RPMI8226 (cell line): ENCODE results near the gene DLG1.

Source experiments
- DNase-seq: peaks from one replicate; pipeline ENCODE4 v3.0.0-alpha.2; 2015

The DLG1 gene

DNA sequence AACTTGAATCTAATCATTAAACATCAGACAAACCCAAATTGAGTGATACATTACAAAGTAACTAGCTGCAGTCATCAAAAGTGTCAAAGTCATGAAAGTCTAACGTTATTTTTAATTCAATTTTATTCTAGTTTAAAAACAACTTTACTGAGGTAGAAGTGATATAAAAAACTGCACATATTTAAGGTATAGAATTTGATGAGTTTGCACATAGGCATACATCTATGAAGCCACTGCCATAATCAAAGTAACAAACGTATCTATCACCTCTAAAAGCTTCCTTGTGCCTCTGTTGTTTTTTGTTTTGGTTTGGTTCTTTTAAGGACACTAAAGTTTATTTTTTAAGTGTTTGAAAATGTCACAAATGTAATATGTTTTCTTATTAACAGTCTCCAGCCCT is 130.9 kb downstream of the DLG1 start:
- no peak for DNase-seq

DNA sequence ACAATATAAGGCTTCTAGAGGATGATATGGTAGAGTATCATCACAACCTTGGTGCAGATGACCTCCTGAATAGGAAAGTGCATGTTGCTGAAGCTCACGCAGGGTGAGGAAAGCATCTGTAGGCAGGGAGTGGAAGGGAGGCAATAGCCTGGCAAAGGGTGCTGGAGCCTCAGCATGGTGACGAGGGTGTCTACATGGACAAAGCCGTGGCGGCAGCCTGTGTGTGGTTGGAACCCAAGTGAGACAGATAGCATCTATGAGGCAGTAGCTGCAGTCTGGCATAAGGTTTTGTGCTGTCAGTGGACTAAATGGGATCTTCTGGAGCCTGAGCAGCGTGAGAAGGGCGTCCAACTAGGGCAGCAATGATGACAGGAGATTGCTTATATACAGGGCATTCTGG is 132.5 kb downstream of the DLG1 start:
- no peak for DNase-seq

DNA sequence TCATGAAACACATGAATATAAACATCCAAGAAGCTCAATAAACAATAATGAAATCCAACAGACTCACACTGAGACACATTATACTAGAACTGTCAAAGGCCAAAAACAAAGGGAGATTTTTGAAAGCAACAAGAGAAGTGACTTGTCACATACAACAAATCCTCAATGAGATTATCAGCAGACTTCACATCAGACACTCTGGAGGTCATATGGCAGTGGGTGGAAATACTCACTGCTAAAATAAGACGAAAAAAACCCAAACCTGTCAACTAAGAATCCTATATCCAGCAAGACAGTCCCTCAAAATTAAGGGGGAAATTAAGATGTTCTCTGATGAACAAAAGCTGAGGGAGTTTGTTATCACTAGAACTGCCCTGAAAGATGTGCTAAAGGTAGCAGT is 143.4 kb downstream of the DLG1 start:
- no peak for DNase-seq

DNA sequence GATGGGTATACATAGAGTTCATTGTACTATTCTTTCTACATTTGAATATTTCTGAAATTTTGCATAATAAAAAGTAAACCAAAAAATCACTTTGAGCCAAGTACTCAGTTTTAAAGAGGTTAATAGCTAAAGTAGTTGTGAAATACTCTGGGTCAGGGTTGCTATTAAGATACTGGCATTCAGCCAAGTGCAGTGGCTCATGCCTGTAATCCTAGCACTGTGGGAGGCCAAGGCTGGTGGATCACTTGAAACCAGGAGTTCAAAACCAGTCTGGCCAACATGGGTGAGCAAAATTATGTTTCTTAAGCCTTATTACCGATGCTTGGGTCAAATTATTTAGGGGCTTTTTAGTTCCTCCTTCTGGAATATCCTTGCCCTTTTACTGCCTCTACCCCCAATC is 146.8 kb downstream of the DLG1 start:
- peak; percentile 17 for DNase-seq

DNA sequence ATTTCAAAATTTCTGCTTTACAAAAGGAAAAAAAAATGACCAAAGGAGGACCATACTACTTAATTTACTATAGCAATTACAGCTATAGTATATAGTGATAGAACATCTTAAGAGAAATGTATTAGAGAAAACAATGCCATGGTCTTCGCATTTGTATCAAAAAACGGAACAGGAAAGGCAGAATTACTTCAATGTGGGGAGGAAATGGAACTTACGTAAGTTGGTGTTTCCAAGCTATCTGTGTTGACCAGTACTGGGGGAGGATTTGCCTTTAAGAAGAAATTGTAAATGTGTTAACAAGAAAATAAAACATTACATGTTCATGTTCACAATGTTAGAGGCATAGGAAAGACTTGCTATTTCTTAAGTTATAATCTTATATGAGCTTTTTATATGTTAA is 148.9 kb downstream of the DLG1 start:
- DNase-seq = no peak

DNA sequence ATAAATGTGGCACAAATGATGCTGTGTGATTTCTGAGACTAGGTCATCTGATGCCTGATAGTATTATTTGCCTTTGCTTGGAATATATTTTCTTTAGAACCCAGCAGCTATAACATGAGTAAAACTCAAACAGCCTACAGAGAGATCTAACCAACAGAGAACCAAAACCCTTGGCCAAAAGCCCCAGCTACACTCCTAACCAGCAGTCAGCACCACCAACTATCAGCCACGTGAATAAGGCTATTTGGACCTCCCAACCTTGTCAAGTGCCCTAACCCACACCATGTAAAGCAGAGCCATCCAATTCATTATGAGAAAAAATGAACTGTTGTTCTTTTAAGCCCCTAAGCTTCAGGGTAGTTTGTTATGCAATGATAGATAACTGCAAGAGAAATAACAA is 154.2 kb downstream of the DLG1 start:
- DNase-seq = no peak

DNA sequence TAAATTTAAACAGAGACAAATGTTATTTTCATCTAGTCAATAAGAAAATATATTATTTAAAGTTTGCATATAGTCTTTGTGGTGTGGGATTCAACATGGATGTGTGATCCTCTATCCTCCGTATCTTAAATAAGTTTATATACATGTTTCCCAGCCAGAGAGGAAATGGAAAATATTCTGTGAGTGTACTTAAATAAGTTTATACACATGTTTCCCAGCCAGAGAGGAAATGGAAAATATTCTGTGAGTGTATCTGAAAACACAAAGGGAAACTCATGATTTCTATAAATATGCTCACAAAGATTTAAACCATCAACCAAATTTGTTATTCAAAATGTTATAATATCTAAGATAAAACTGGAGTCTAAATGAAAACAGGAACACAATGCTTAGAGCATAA is 158.8 kb downstream of the DLG1 start:
- DNase-seq = no peak

DNA sequence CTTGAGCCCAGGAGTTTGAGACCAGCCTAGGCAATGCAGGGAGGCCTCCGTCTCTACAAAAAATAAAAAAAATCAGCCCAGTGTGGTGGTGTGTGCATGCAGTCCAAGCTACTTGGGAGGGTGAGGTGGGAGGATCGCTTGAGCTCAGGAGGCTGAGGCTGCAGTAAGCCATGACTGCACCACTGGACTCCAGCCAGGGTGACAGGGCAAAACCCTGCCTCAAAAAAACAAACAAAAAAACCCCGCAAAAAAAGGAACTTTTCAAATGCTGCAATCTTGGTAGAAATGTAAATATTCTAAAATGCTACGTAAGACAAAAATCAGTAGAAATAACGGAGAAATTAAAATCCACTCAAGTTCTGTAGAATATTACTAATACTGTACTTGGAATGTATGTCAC is 160.7 kb downstream of the DLG1 start:
- DNase-seq = no peak

DNA sequence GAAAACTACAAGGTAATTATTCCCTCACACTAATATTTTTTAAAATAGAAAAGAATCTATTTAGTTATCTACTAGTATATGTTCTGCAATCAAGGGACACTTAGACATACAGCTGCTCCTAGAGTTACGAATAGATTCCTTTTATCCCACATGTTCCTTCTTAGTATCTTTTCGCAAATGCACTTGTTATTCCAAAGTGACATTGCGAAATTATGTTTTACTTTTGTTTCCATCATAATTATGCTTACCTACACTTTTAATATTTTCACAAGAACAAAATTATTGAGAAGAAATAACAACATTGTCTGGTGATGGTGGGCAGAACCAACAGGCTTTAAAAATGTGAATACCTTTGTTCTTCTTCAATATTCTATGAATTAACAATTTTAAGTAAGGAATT is 161.7 kb downstream of the DLG1 start:
- no peak for DNase-seq

DNA sequence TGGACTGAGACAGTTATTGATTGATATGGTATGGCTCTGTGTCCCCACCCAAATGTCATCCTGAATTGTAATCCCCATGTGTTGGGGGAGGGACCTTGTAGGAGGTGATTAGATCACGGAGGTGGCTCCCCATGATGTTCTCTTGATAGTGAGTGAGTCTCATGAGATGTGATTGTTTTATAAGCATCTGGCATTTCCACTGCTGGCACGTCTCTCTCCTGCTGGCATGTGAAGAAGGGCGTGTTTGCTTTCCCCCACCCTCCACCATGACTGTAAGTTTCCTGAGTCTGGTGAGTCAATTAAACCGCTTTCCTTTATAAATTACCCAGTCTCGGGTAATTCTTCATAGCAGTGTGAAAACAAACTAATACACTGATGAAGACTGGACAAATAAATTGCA is 163.2 kb downstream of the DLG1 start:
- DNase-seq = no peak

DNA sequence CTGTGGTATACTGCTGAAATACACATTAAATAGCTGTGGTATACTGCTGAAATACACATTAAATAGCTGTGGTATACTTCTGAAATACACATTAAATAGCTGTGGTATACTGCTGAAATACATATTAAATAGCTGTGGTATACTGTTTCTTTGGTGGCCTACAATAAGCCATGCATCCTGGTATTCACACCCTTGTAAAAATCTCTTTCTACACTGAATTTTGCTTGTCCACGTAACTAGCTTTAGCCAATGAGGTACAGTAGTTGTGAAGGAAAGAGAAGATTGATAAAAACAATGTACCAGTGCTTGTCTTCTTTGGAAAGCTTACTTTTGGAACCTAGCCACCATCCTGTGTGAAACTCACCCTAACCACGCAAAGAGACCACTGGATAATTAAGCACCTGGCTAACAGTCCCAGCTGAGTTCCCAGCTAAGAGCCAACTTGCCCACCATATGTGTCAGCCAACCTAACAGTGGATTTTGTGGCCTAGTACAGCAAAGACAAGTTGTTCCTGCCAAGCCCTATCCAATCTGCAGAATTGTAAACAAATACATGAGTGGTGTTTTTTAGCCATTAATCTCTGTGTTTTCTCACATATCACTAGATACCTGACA is 165.4 kb downstream of the DLG1 start:
- DNase-seq = no peak

DNA sequence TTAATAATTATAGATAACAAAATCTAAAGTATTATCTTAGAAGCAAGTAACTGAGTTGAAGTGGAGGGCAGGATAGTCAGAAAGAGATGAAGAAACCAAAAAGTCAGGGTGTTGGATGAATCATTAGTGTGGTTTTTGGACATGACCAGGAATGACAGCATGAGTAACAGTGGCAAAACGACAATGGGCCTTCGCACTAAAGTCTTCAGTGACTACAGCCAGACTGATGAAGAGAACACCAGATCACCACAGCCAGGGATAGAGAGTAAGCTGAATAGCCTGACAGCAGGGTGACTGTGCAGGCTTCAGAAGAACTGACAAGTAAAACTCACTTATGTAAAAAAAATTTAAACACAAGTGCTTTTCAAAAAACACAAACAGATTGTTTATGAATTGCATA is 172.8 kb downstream of the DLG1 start:
- DNase-seq = no peak

DNA sequence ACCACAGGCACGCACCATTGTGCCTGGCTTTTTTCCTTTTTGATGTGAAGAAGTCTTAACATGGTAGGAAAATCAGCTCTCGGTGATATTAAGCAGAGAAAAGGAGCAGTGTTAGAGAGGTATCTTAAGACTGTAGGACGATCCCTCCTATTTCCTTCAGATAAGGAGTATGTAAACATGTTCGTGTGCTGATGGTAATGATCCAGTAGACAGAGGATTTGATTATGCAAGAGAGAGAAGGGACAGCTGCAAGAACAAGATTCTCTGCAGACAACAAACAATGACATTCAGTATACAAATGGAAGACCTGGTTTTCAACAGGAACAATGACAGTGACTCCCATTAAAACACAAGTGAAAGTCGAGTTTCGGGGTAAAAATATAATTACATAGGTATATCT is 173.7 kb downstream of the DLG1 start:
- DNase-seq = no peak

DNA sequence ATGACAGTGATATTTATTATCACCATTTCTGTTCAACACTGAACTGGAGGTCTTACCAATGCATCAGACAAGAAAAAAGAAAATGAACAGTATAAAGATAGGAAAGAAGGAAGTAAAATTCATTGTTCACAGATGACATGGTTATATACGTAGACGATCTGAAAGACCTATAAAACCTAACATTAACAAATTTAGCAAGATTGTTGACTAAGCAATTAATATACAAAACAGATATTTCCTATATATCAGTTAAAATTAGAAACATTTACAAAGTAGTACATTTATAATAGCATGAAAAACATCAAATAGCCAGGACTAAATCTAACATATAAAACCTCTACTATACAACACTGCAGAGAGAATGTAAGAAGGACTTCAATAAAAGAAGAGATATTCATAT is 176.0 kb downstream of the DLG1 start:
- DNase-seq = no peak

DNA sequence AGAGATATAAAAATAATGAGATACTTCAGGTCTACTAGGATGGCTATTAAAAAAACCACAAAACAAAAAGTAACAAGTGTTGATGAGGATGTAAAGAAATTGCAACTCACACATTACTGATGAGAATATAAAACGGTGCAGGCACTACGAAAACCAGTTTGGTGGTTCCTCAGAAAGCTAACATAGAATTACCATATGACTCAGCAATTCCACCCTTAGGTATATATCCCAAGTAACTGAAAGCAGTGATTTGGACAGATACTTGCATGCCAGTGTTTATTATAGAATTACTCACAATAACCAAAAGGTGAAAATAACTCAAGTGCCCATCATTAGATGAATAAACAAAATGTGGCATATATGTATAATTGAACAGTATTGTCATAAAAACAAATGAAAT is 181.3 kb downstream of the DLG1 start:
- DNase-seq = no peak

DNA sequence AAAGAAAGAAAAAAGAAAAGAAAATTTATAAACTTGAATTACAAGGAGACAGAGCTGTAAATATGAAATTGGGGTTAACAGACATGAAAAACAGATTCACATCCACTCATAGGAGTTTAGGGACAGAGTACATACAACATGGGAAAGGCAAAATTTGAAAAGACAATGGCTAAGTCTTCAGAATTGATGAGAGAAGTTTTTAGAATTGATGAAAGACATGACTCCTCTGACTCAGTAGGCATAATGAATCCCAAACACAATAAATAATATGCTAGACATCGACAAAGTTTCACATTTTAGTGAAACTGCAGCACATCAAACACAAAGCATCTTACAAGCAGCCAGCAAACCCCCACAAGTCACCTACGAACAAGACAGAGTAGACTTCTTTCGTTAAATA is 184.4 kb downstream of the DLG1 start:
- DNase-seq = no peak

DNA sequence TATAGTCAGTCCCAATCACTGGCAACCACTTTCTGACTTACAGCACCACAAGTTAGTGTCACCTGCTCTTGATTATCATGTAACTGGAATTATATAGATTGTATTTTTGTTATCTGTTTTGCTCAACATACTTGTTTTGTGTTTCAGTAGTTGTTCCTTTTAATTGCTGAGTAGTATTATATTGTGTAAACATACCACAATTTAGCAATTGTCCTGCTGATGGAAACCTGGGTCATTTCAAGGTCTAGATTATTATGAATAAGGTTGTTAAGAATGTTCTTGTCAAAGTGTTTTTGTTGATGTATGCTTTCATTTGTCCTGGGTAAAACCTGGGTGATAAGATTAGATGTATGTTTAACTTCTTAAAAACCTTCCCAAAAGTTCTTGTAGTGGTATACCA is 186.7 kb downstream of the DLG1 start:
- DNase-seq = no peak

DNA sequence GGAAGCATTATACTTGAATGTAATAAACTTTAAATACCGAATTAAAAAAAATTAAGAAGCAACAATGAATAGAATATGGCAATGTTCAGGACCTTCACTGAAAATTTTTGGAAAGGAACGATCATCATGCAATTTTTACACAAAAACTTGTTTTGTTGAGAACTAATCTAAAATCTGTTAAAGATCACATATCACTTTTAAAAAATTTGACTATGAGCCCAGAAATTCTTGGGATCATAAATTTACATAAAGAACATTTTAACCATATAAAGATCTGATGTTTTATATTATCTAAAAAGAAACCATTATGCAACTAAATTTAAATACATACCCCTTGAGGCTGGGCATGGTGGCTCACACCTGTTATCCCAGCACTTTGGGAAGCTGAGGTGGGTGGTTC is 192.6 kb downstream of the DLG1 start:
- no peak for DNase-seq

DNA sequence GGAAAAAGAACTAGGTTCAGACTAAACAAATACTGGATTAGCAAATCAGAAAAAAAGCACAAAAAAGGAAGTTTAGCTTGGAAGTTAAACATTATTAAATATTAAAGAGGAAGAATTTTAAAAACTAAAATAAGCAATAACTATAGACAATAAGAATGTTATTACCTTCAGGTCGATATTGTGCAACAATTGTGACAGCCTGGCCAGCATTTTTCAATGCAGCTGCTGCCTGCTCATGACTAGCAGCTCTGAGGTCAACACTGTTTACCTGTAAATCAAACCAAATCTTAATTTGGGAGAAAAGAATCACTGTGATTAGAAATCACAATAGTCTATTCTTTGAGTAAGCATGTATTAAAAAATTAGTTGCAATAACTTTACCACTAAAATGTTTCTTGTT is 193.7 kb downstream of the DLG1 start:
- DNase-seq = no peak

DNA sequence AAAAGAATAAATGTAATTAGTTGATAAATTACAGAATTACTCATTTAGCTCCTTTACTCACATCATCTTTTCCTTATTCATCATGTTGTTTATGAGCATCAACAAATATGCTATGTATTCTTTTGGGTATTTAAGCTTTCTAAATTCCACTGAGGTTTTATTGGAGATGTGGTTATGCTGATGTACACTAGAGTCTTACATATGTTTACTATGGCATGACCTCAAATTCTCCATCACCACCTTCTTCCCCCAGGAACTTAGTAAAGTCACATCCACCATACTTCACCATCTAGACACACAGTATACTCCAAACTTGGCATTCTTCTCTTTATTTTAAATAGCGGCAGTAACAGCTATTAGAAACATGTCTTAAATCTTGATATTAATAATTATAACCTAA is 194.6 kb downstream of the DLG1 start:
- DNase-seq = no peak

DNA sequence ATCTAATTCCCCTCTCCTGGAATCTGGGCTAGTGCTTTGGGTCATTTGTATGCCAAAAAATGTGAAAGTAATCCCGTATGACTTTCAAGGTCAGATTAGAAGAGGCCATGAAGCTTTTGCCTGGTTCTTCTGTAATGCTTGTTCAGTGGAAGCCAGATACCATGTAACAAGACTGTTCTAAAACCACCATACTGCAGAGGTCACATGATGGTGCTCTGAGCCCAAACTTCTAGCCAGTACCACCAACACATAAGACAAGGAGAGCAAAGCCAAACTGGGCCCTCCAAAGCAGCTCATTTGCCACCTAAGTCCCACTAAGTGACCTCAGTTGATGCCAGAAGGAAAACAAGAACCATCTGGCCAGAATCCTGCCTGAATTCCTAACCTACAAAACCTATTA is 204.5 kb downstream of the DLG1 start:
- no peak for DNase-seq

DNA sequence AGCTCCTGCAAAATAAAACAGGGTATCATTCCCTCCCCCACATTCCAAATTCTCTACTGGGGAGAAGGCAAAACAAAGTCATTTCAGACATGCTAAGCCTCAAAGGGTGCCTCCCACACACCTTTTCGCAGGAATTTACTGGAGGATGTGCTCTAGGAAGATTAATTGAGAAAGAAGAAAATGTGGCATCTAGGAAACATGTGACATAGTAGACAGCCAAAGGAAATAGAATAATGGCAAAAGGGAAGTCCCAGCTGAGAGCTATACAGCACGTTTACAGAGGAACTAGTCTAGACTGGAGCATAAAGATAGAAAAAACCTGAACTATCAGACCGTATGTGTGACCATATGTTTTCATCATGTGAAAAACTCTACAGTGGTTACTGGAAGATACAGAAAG is 210.0 kb downstream of the DLG1 start:
- DNase-seq = no peak

DNA sequence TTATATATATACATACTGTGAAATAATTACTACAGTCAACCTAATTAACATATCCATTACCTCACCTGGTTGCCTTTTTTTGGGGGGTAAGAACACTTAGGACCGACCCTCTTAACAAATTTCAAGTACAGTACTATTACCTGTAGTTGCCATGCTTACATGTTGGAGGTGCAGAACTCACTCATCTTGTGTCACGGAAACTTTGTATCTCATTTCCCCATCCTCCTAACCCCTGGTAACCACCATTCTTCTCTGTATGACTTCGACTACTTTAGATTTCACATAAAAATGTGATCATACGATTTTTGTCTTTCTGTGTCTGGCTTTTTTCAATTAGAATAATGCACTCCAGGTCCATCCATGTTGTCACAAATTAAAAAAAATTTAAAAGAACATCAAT is 213.3 kb downstream of the DLG1 start:
- DNase-seq = no peak

DNA sequence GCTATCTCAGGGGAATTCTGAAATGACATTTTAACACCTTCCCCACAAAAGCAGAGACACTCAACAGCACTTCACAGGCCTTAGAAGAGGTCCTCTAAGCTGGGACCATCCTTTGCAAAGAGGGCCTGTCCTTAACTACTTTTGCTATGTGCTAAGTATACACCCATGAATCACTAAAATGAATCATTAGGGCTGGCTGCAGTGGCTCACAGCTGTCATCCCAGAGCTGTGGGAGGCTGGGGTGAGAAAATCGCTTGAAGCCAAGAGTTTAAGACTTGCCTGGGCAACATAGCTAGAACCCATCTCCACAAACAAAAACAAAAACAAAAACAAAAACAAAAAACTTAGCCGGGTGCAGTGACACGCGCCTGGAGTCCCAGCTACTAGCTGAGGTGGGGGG is 214.9 kb downstream of the DLG1 start:
- DNase-seq = no peak

DNA sequence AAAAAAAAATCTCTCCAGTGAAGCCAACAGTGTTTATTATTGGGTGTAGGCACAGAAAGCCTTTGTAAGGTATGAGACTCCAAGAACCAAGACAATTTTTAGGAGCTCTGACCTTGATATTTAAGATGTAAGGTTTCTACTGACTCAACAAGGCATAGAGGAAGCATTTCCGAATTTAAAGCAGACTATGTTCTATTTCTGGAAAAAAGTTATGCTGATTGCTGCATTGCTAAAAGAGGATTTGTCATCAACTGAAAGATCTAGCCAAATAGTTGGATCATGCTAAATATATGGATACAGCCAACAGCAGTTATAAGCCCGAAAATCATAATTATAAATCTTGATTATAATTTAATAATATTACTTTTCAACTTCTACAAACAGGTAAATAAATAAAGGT is 215.5 kb downstream of the DLG1 start:
- DNase-seq = no peak

DNA sequence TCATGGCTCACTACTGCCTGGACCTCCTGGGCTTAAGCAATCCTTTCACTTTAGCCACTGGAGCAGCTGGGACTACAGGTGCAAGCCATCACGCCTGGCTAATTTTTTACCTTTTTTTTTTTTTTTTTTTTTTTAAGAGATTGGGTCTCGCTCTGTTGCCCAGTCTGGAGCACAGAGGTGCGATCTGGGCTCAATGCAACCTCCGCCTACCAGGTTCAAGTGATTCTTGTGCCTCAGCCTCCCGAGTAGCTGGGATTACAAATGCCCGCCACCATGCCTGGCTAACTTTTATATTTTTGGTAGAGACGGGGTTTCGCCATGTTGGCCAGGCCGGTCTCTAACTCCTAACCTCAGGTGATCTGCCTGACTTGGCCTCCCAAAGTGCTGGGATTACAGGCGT is 218.1 kb downstream of the DLG1 start:
- no peak for DNase-seq
